NCI-H187 (cell line): ENCODE measurements around the gene IL9R.
"Not testable (repeated sequence)": the region's sequence is repeated elsewhere in the genome, so short reads cannot be mapped to it uniquely, and the experiment has no call there.

Experiments
- DNase-seq, 2 experiments: peaks; one replicate each; lab custom pipeline; 2025; lab: John Stamatoyannopoulos, UW

The IL9R gene

DNA sequence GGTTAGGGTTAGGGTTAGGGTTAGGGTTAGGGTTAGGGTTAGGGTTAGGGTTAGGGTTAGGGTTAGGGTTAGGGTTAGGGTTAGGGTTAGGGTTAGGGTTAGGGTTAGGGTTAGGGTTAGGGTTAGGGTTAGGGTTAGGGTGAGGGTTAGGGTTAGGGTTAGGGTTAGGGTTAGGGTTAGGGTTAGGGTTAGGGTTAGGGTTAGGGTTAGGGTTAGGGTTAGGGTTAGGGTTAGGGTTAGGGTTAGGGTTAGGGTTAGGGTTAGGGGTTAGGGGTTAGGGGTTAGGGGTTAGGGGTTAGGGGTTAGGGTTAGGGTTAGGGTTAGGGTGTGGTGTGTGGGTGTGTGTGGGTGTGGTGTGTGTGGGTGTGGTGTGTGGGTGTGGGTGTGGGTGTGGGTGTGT is 33.0 kb downstream of the IL9R start:
- DNase-seq = not testable (repeated sequence)
